Naive thymus-derived CD4-positive, alpha-beta T cell (primary cell): Measurements from ENCODE around the gene CCDC77. TPM values are rescaled to one million over a fixed set of nuclear protein-coding genes. Genes with fewer than 3 reads are reported as not detected.
"Not testable (repeated sequence)": the region's sequence is repeated elsewhere in the genome, so short reads cannot be mapped to it uniquely, and the experiment has no call there.

Experiments
- ATAC-seq: fragments of 150-1000 bp; cut with Tn5 transposase; 2 replicates; pipeline ENCODE4 v1.10.0; 2021; ENCODE audit warnings: mild to moderate bottlenecking, moderate library complexity
- CTCF ChIA-PET: fragments of 350-600 bp; sonication (Branson Sonifier 250); formaldehyde crosslinking; loops from one replicate; lab custom pipeline; 2021; ENCODE audit warnings: antibody characterized with exemption; lab: Charles Lee
- POLR2A ChIA-PET: fragments of 350-600 bp; sonication (Branson Sonifier 250); formaldehyde crosslinking; loops from one replicate; lab custom pipeline; 2021; ENCODE audit warnings: antibody characterized with exemption, inconsistent platforms; lab: Charles Lee
- DNase-seq, 9 donors: peaks; one replicate each; pipeline versions ENCODE4 v3.0.0 to v3.0.0-alpha.2; 2020 to 2022; ENCODE audit warnings: mixed read lengths in 1 of 9
- H3K27ac ChIP-seq: one replicate; pipeline ENCODE4 v1.7.0; 2013; ENCODE audit warnings: mild to moderate bottlenecking, low read depth, low read length, moderate library complexity
- H3K27me3 ChIP-seq, 2 donors: one replicate each; pipeline ENCODE4 v1.7.0; 2013; ENCODE audit warnings: low read length in 2 of 2, mild to moderate bottlenecking in 2 of 2, moderate library complexity in 2 of 2; ENCODE audit not compliant: control insufficient read depth in 2 of 2, insufficient read depth in 2 of 2
- H3K36me3 ChIP-seq, 3 experiments: 1 replicate in 2 of 3; 2 replicates in 1 of 3; pipeline ENCODE4 v1.7.0; 2013; ENCODE audit warnings: low read length in 3 of 3, mild to moderate bottlenecking in 3 of 3, moderate library complexity in 1 of 3; ENCODE audit not compliant: insufficient read depth in 3 of 3, control insufficient read depth in 2 of 3
- H3K4me1 ChIP-seq, 2 donors: one replicate each; pipeline ENCODE4 v1.7.0; 2013; ENCODE audit warnings: low read length in 2 of 2, mild to moderate bottlenecking in 2 of 2, moderate library complexity in 1 of 2; ENCODE audit not compliant: control insufficient read depth in 2 of 2, insufficient read depth in 2 of 2
- H3K4me3 ChIP-seq: 2 replicates; pipeline ENCODE4 v1.7.0; 2013; ENCODE audit warnings: mild to moderate bottlenecking, low read length
- H3K9me3 ChIP-seq, 3 experiments: 1 replicate in 2 of 3; 2 replicates in 1 of 3; pipeline ENCODE4 v1.7.0; 2013; ENCODE audit warnings: low read length in 3 of 3; ENCODE audit not compliant: control insufficient read depth in 2 of 3
- H3K27ac Mint-ChIP-seq, 9 donors: one replicate each; pipeline ENCODE4 v1.8.0; 2020 to 2022; ENCODE audit warnings: mixed read lengths in 9 of 9, mild to moderate bottlenecking in 8 of 9, moderate library complexity in 5 of 9, inconsistent platforms in 2 of 9
- H3K27me3 Mint-ChIP-seq, 5 donors: one replicate each; pipeline ENCODE4 v1.8.0; 2021 to 2022; ENCODE audit warnings: mixed read lengths in 5 of 5, mild to moderate bottlenecking in 1 of 5
- H3K36me3 Mint-ChIP-seq, 5 donors: one replicate each; pipeline ENCODE4 v1.8.0; 2020 to 2022; ENCODE audit warnings: mixed read lengths in 5 of 5, mild to moderate bottlenecking in 3 of 5, inconsistent platforms in 1 of 5
- H3K4me1 Mint-ChIP-seq, 7 donors: one replicate each; pipeline ENCODE4 v1.8.0; 2020 to 2022; ENCODE audit warnings: mixed read lengths in 7 of 7, mild to moderate bottlenecking in 3 of 7, inconsistent platforms in 1 of 7
- H3K4me3 Mint-ChIP-seq, 10 donors: one replicate each; pipeline ENCODE4 v1.8.0; 2020 to 2022; ENCODE audit warnings: mild to moderate bottlenecking in 10 of 10, mixed read lengths in 10 of 10, moderate library complexity in 6 of 10, inconsistent platforms in 2 of 10
- H3K9me3 Mint-ChIP-seq, 11 donors: one replicate each; pipeline ENCODE4 v1.8.0; 2020 to 2022; ENCODE audit warnings: mixed read lengths in 11 of 11, mild to moderate bottlenecking in 4 of 11, inconsistent platforms in 1 of 11, moderate library complexity in 1 of 11
- intact Hi-C, 2 donors: fragments of 100-400 bp; cut with micrococcal nuclease; formaldehyde crosslinking; loops; one replicate each; pipeline ENCODE4 v1.15.1; 2023
- polyA plus RNA-seq, 2 donors: library from polyadenylated mRNA; unstranded; fragments of 300-500 nt; fragmentation: Illumina TruSeq; gene quantifications; one replicate each; pipeline ENCODE4 v1.2.3, GENCODE V29; 2021
- total RNA-seq, 6 experiments: library from RNA in 5 of 6; stranded (reverse) in 5 of 6; gene quantifications; 1 replicate in 5 of 6; 2 replicates in 1 of 6; pipeline ENCODE4 v1.2.3 and lab custom pipeline; 2021 to 2026

Gene CCDC77
- total and polyA plus RNA-seq, 7 experiments from 2014 or later = 4.6 to 15.6 (median 10.5) TPM

DNA sequence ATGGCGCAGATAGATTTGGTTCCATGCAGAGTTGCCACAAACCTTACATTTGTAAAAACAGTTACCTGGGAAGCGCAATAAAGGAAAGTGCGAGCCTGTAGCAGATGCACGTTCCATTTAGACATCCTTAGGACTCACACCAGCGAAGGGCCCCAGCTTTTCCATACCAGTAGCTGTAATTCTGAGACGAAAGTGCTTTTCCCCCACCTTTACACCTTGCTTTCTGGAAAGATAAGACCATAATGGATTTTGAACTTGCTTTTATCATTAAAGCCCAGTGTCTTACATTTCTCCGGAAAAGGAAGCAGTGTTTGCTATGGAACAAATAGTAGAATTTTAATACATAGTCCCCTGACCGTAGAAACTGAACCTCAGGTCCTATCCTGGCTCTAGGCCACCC lies 616 bp upstream of the CCDC77 start:
- Histone ChIP-seq H3K4me1 (peaks cover 4 to 13% of the 10 kb centered on the region in 2 donors), H3K27me3 (no peaks in the 10 kb centered on the region), H3K36me3 (no peaks in the 10 kb centered on the region), H3K4me3 (peak overlapping the region; percentile 94), H3K27ac (peak overlapping the region; percentile 33), H3K9me3 (no peaks in the 10 kb centered on the region)
- peaks cover 0 to 14% (median 4%) of the 10 kb centered on the region in 5 donors for H3K36me3 Mint-ChIP-seq
- DNase-seq (no peak), ATAC-seq (no peak)
- intact Hi-C loops = loop anchor here (1.0 to 10.0 kb wide), 9 partner anchors 12 to 1604 kb away; partner anchors contain the start of genes DCP1B (in 2 of the 2), KDM5A (in 2 of the 2), RAD52 (in 2 of the 2) and ADIPOR2 (in 1 of the 2)
- no peaks in the 10 kb centered on the region for H3K9me3 Mint-ChIP-seq
- no peaks in the 10 kb centered on the region for H3K27me3 Mint-ChIP-seq
- H3K27ac Mint-ChIP-seq = no peak overlapping the region
- peaks cover 0 to 9% (median 5%) of the 10 kb centered on the region in 7 donors for H3K4me1 Mint-ChIP-seq
- no peak overlapping the region for H3K4me3 Mint-ChIP-seq
- POLR2A ChIA-PET = interaction anchor here (0.7 to 5.2 kb wide), 3 partner anchors 11 to 163 kb away, joined by 3 to 89 read pairs (median 3); partner anchors contain the start of gene KDM5A
- CTCF ChIA-PET = interaction anchor here (1.5 to 2.3 kb wide), 3 partner anchors 11 to 146 kb away, joined by 3 to 8 read pairs (median 7); partner anchors contain the start of gene KDM5A

DNA sequence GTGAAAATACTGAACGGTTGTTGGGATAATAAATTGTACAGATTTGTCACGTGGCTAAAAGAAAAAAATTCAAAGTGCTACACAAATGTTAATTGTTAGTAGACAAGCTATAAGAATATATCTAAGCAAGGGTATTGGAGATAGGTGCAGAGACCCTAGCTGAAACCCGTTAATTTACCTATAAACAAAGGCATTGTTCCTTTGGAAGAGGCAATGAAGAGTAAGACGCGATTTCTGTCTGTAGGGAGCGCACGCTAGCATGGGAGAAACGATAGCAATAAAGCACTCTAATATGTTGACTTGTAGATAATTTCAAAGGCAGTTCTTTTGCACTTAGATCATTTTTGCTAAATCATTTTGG lies 565 bp downstream of the CCDC77 start:
- no peaks in the 10 kb centered on the region for H3K9me3 Mint-ChIP-seq
- H3K4me3 ChIP-seq = peak overlapping the region; percentile 94
- peak overlapping the region; percentile 71 for H3K27ac ChIP-seq
- peaks cover 0 to 9% (median 6%) of the 10 kb centered on the region in 7 donors for H3K4me1 Mint-ChIP-seq
- ChIA-PET POLR2A (interaction anchor here (5.2 kb wide), 1 partner anchor 12 kb away, joined by 89 read pairs; the partner anchor contains the start of gene KDM5A), CTCF (interaction anchor here (0.6 to 2.3 kb wide), 7 partner anchors 9 to 412 kb away, joined by 3 to 8 read pairs (median 3); partner anchors contain the start of gene KDM5A)
- no peaks in the 10 kb centered on the region for H3K36me3 ChIP-seq
- DNase-seq (peak in 5 of 9 donors; percentile 6 to 13 (median 10)), ATAC-seq (no peak)
- intact Hi-C loops = loop anchor here (5.0 to 10.0 kb wide), 3 partner anchors 1190 to 1603 kb away; partner anchors contain the start of genes ADIPOR2 (in 1 of the 2), DCP1B (in 1 of the 2) and FBXL14 (in 1 of the 2)
- H3K27me3 Mint-ChIP-seq = no peaks in the 10 kb centered on the region
- H3K4me1 ChIP-seq = peaks cover 4 to 13% of the 10 kb centered on the region in 2 donors
- no peak overlapping the region for H3K27ac Mint-ChIP-seq
- no peak overlapping the region for H3K4me3 Mint-ChIP-seq
- H3K9me3 ChIP-seq = no peaks in the 10 kb centered on the region
- H3K36me3 Mint-ChIP-seq = peaks cover 0 to 15% (median 4%) of the 10 kb centered on the region in 5 donors
- no peaks in the 10 kb centered on the region for H3K27me3 ChIP-seq

DNA sequence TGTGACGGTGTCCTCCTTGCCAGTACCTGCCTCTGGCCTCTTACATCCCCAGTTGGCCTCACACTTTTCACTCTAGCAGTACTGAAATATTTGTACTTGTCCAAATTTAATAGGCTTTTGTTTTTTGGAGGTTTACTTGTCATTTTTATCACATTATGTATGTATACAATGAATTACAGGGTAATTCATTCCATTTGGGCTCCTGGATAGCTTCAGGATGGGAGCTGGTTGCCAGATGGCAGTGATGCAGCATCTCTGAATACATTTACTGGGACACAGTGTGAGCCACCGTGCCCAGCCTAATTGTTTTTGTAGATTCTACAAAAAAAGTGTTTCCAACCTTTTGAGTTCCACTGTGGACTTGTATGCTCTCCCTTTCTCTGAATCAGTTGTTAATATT lies 13.4 kb downstream of the CCDC77 start:
- POLR2A ChIA-PET = no interaction called here
- H3K9me3 Mint-ChIP-seq = no peaks in the 10 kb centered on the region
- CTCF ChIA-PET = no interaction called here
- H3K36me3 ChIP-seq = peaks cover 0 to 48% (median 4%) of the 10 kb centered on the region in 3 experiments
- H3K4me1 ChIP-seq = no peaks in the 10 kb centered on the region
- intact Hi-C loops = no loop called here
- H3K36me3 Mint-ChIP-seq = peaks cover 9 to 53% (median 35%) of the 10 kb centered on the region in 5 donors
- no peaks in the 10 kb centered on the region for H3K27me3 ChIP-seq
- H3K27ac ChIP-seq = no peak overlapping the region
- H3K27ac Mint-ChIP-seq = no peak overlapping the region
- peaks cover 0 to 4% (median 0%) of the 10 kb centered on the region in 7 donors for H3K4me1 Mint-ChIP-seq
- no peak overlapping the region for H3K4me3 ChIP-seq
- H3K27me3 Mint-ChIP-seq = no peaks in the 10 kb centered on the region
- no peak for ATAC-seq
- no peak overlapping the region for H3K4me3 Mint-ChIP-seq
- DNase-seq = no peak
- no peaks in the 10 kb centered on the region for H3K9me3 ChIP-seq

DNA sequence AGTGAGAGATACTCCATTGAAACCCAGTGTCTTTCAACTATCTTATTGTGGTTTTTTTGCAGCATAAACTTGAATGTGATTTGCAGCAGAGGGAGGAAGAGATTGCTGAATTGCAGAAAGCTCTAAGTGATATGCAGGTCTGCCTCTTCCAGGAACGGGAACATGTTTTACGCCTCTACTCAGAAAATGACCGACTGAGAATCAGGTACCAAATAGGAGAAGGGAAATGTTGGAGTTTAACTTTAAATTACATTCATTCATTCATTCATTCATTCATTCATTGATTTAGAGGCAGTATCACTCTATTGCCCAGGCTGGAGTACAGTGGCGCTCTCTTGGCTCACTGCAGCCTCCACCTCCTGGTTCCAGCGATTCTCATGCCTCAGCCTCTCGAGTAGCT lies 17.0 kb downstream of the CCDC77 start:
- POLR2A ChIA-PET = no interaction called here
- ATAC-seq (no peak), DNase-seq (no peak)
- Mint-ChIP-seq H3K36me3 (peaks cover 9 to 45% (median 23%) of the 10 kb centered on the region in 5 donors), H3K4me1 (peaks cover 0 to 4% (median 0%) of the 10 kb centered on the region in 7 donors), H3K4me3 (no peak overlapping the region), H3K9me3 (no peaks in the 10 kb centered on the region), H3K27ac (no peak overlapping the region), H3K27me3 (no peaks in the 10 kb centered on the region)
- H3K27me3 ChIP-seq = no peaks in the 10 kb centered on the region
- no peaks in the 10 kb centered on the region for H3K4me1 ChIP-seq
- intact Hi-C loops = no loop called here
- CTCF ChIA-PET = no interaction called here
- no peaks in the 10 kb centered on the region for H3K9me3 ChIP-seq
- no peak overlapping the region for H3K4me3 ChIP-seq
- peaks cover 0 to 38% (median 4%) of the 10 kb centered on the region in 3 experiments for H3K36me3 ChIP-seq
- H3K27ac ChIP-seq = no peak overlapping the region

- CTCF ChIA-PET = interaction anchor here (0.6 kb wide), 1 partner anchor 114 kb away, joined by 3 read pairs; no protein-coding TSS in a partner anchor
- Histone ChIP-seq H3K27me3 (no peaks in the 10 kb centered on the region), H3K4me1 (no peaks in the 10 kb centered on the region), H3K4me3 (no peak overlapping the region), H3K9me3 (no peaks in the 10 kb centered on the region), H3K36me3 (peaks cover 0 to 21% (median 8%) of the 10 kb centered on the region in 3 experiments), H3K27ac (no peak overlapping the region)
- Mint-ChIP-seq H3K36me3 (peaks cover 1 to 40% (median 7%) of the 10 kb centered on the region in 5 donors), H3K27ac (peak overlapping the region in 1 of 9 donors; percentile 33), H3K27me3 (no peaks in the 10 kb centered on the region), H3K9me3 (no peaks in the 10 kb centered on the region), H3K4me3 (no peak overlapping the region), H3K4me1 (no peaks in the 10 kb centered on the region)
- POLR2A ChIA-PET = no interaction called here
- ATAC-seq (no peak), DNase-seq (no peak)
- intact Hi-C loops = no loop called here
Measured at GRCh38 chr12:422526-422925, 21.1 kb downstream of the CCDC77 start.

DNA sequence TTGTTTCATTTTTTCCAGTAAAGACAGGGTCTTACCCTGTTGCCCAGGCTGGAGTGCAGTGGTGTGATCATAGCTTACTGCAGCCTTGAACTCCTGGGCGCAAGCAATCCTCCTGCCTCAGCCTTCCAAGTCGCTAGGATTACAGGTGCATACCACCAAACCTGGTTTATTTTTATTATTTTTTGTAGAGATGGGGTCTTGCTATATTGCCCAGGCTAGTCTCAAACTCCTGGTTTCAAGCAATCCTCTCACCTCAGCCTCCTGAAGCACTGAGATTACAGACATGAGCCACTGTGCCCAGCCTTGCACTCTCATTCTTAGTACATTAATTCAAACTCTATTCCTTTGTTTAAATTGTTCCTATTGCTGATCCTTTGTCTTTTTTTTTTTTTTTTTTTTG lies 34.3 kb downstream of the CCDC77 start:
- H3K36me3 ChIP-seq = peaks cover 0 to 51% (median 19%) of the 10 kb centered on the region in 3 experiments
- H3K27me3 Mint-ChIP-seq, ATAC-seq, H3K4me1 Mint-ChIP-seq, H3K4me3 Mint-ChIP-seq, H3K27ac Mint-ChIP-seq, CTCF ChIA-PET, DNase-seq, H3K4me1 ChIP-seq, intact Hi-C loops, H3K27me3 ChIP-seq, H3K9me3 Mint-ChIP-seq, H3K4me3 ChIP-seq, H3K27ac ChIP-seq, H3K9me3 ChIP-seq: not testable (repeated sequence)
- peaks cover 5 to 64% (median 32%) of the 10 kb centered on the region in 5 donors for H3K36me3 Mint-ChIP-seq
- POLR2A ChIA-PET = interaction anchor here (0.6 kb wide), 1 partner anchor 1158 kb away, joined by 3 read pairs; no protein-coding TSS in a partner anchor
